ENCODE data around the gene TMIGD2.

DNA sequence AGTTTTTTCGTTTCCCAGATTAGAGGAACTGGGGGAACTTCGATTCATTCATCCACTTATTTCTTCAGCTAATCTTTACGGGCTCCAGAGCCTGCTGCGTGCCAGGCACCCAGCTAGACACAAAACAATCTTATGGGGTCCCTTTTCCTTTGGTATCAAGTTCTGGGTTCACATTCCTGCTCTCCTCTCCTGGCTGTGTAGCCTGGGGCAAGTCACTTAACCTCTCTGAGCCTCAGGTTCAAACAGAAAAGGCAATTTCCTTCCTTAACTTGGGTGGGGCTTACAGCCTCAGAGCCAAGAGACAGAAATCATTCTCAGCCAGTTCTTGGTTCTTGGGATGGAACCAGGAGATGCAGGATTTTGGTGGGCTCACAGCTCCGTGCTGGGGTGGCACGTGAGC is 17.2 kb downstream of the TMIGD2 start:
- TF ChIP-seq CTCF (IDR thresholded peaks at IDR 0.05) (no peak), POLR2A (IDR thresholded peaks at IDR 0.05) (no peak), POLR2AphosphoS5 (IDR thresholded peaks at IDR 0.05) (no peak)
